Natural killer cell (primary cell): ENCODE measurements around the gene KRTAP19-8. TPM values are rescaled to one million over a fixed set of nuclear protein-coding genes. Genes with fewer than 3 reads are reported as not detected.

Source experiments
- total RNA-seq, 4 donors: library from RNA; stranded (reverse); fragments of 120-200 nt in 1 of 4; gene quantifications; one replicate each; pipeline versions ENCODE4 v1.2.3 to v1.2.4, GENCODE V29; 2013 to 2022

Gene KRTAP19-8
- total RNA-seq, 3 donors from 2014 or later (not counting 1 experiment from before 2014, with no cell fraction given) = not detected

Other genes starting within 250 kb of the KRTAP19-8 start
- not detected for gene KRTAP8-1, start 225.2 kb downstream of the KRTAP19-8 start, total RNA-seq
- gene KRTAP7-1, start 208.7 kb downstream of the KRTAP19-8 start, total RNA-seq = not detected
- not detected for gene KRTAP11-1, start 156.9 kb downstream of the KRTAP19-8 start, total RNA-seq